CD8-positive, alpha-beta memory T cell (primary cell): Measurements from ENCODE around the gene HBA2. TPM values are rescaled to one million over a fixed set of nuclear protein-coding genes. Genes with fewer than 3 reads are reported as not detected.
"Not testable (repeated sequence)": the region's sequence is repeated elsewhere in the genome, so short reads cannot be mapped to it uniquely, and the experiment has no call there.

Experiments used
- CTCF ChIA-PET: fragments of 350-600 bp; sonication (Branson Sonifier 250); formaldehyde crosslinking; loops from one replicate; lab custom pipeline; 2021; ENCODE audit warnings: antibody characterized with exemption; lab: Charles Lee
- POLR2A ChIA-PET: fragments of 350-600 bp; sonication (Branson Sonifier 250); formaldehyde crosslinking; loops from one replicate; lab custom pipeline; 2021; ENCODE audit warnings: antibody characterized with exemption; lab: Charles Lee
- DNase-seq, 5 donors: peaks; one replicate each; pipeline versions ENCODE4 v3.0.0 to v3.0.0-alpha.2; 2020 to 2022; ENCODE audit warnings: mixed read lengths in 1 of 5
- H3K27ac ChIP-seq: one replicate; pipeline ENCODE4 v1.7.0; 2013; ENCODE audit warnings: low read depth, mild to moderate bottlenecking, low read length, moderate library complexity
- H3K27me3 ChIP-seq: 2 replicates; pipeline ENCODE4 v1.7.0; 2013; ENCODE audit warnings: low read length, mild to moderate bottlenecking; ENCODE audit not compliant: insufficient read depth, poor library complexity, severe bottlenecking
- H3K36me3 ChIP-seq: 2 replicates; pipeline ENCODE4 v1.7.0; 2013; ENCODE audit warnings: mild to moderate bottlenecking, low read length, moderate library complexity; ENCODE audit not compliant: insufficient read depth
- H3K4me1 ChIP-seq: 2 replicates; pipeline ENCODE4 v1.7.0; 2013; ENCODE audit warnings: mild to moderate bottlenecking, low read length, moderate library complexity; ENCODE audit not compliant: insufficient read depth
- H3K4me3 ChIP-seq: 2 replicates; pipeline ENCODE4 v1.7.0; 2013; ENCODE audit warnings: mild to moderate bottlenecking, low read length
- H3K9me3 ChIP-seq: 2 replicates; pipeline ENCODE4 v1.7.0; 2013; ENCODE audit warnings: mild to moderate bottlenecking, low read length
- H3K27ac Mint-ChIP-seq, 8 donors: one replicate each; pipeline ENCODE4 v1.8.0; 2020 to 2021; ENCODE audit warnings: mixed read lengths in 8 of 8, mild to moderate bottlenecking in 6 of 8, inconsistent platforms in 3 of 8, moderate library complexity in 3 of 8
- H3K27me3 Mint-ChIP-seq, 2 donors: one replicate each; pipeline ENCODE4 v1.8.0; 2020 to 2021; ENCODE audit warnings: mixed read lengths in 2 of 2, mild to moderate bottlenecking in 1 of 2, moderate library complexity in 1 of 2
- H3K36me3 Mint-ChIP-seq, 3 donors: one replicate each; pipeline ENCODE4 v1.8.0; 2020 to 2021; ENCODE audit warnings: mixed read lengths in 3 of 3, inconsistent platforms in 1 of 3, mild to moderate bottlenecking in 1 of 3
- H3K4me1 Mint-ChIP-seq, 3 donors: one replicate each; pipeline ENCODE4 v1.8.0; 2020 to 2021; ENCODE audit warnings: mixed read lengths in 3 of 3, inconsistent platforms in 1 of 3, mild to moderate bottlenecking in 1 of 3
- H3K4me3 Mint-ChIP-seq, 7 donors: one replicate each; pipeline ENCODE4 v1.8.0; 2020 to 2021; ENCODE audit warnings: mixed read lengths in 7 of 7, mild to moderate bottlenecking in 6 of 7, moderate library complexity in 4 of 7, inconsistent platforms in 2 of 7
- H3K9me3 Mint-ChIP-seq, 5 donors: one replicate each; pipeline ENCODE4 v1.8.0; 2020 to 2022; ENCODE audit warnings: mixed read lengths in 5 of 5, mild to moderate bottlenecking in 3 of 5, moderate library complexity in 2 of 5, inconsistent platforms in 1 of 5
- polyA plus RNA-seq: library from polyadenylated mRNA; unstranded; fragments of 300-500 nt; fragmentation: Illumina TruSeq; gene quantifications from one replicate; pipeline ENCODE4 v1.2.3, GENCODE V29; 2021
- total RNA-seq, 2 experiments: library from RNA; stranded (reverse); gene quantifications; one replicate each; pipeline ENCODE4 v1.2.3, GENCODE V29; 2021

Gene HBA2
- total and polyA plus RNA-seq, 3 experiments from 2014 or later, result 5.8 TPM; not detected in 2

- peaks cover 14 to 27% of the 10 kb centered on the region in 2 donors for H3K27me3 Mint-ChIP-seq
- no peak for DNase-seq
- Histone ChIP-seq H3K36me3 (no peaks in the 10 kb centered on the region), H3K4me3 (no peak overlapping the region), H3K27me3 (no peaks in the 10 kb centered on the region), H3K9me3 (no peaks in the 10 kb centered on the region), H3K27ac (no peak overlapping the region), H3K4me1 (no peaks in the 10 kb centered on the region)
- no peak overlapping the region for H3K4me3 Mint-ChIP-seq
- ChIA-PET POLR2A (no interaction called here), CTCF (no interaction called here)
- H3K9me3 Mint-ChIP-seq, result no peaks in the 10 kb centered on the region
- no peaks in the 10 kb centered on the region for H3K36me3 Mint-ChIP-seq
- peak overlapping the region in 1 of 8 donors; percentile 68 for H3K27ac Mint-ChIP-seq
- peaks cover 0 to under 1% (median 0%) of the 10 kb centered on the region in 3 donors for H3K4me1 Mint-ChIP-seq
Observed at GRCh38 chr16:149024-149660, 23.5 kb upstream of the HBA2 start.

GRCh38 chr16:152141-153128 lies 20.2 kb upstream of the HBA2 start, which contains the start of gene HBZ:
HBZ (plus strand) TSS chr16:152644; CDS start chr16:152910, 266 bp downstream.
- POLR2A ChIA-PET, result no interaction called here
- no peak for DNase-seq
- Mint-ChIP-seq H3K27me3 (peaks cover 26% of the 10 kb centered on the region in 2 donors), H3K36me3 (peaks cover 0 to 4% (median 0%) of the 10 kb centered on the region in 3 donors), H3K27ac (peak within 1 kb of the TSS in 1 of 8 donors; percentile 43), H3K4me1 (peaks cover 5 to 10% (median 7%) of the 10 kb centered on the region in 3 donors), H3K9me3 (no peaks in the 10 kb centered on the region), H3K4me3 (peak within 1 kb of the TSS in 4 of 7 donors; percentile 32 to 76 (median 42))
- peaks cover 9% of the 10 kb centered on the region for H3K4me1 ChIP-seq
- no peaks in the 10 kb centered on the region for H3K36me3 ChIP-seq
- H3K27ac ChIP-seq, result peak within 1 kb of the TSS; percentile 24
- peaks cover 10% of the 10 kb centered on the region for H3K27me3 ChIP-seq
- no peak within 1 kb of the TSS for H3K4me3 ChIP-seq
- H3K9me3 ChIP-seq, result no peaks in the 10 kb centered on the region
- CTCF ChIA-PET, result no interaction called here

- H3K27ac Mint-ChIP-seq, result peak overlapping the region in 1 of 8 donors; percentile 43
- not testable (repeated sequence) for H3K36me3 Mint-ChIP-seq
Observed at GRCh38 chr16:153129-153521, 19.6 kb upstream of the HBA2 start.

GRCh38 chr16:153550-154216 lies 19.0 kb upstream of the HBA2 start:
- H3K4me3 ChIP-seq, H3K36me3 Mint-ChIP-seq, H3K36me3 ChIP-seq, POLR2A ChIA-PET, H3K27ac Mint-ChIP-seq, H3K4me1 ChIP-seq, H3K27me3 ChIP-seq, H3K9me3 ChIP-seq, H3K27ac ChIP-seq, H3K9me3 Mint-ChIP-seq, H3K4me3 Mint-ChIP-seq, CTCF ChIA-PET: not testable (repeated sequence)
- Mint-ChIP-seq H3K27me3 (peaks cover 26 to 34% of the 10 kb centered on the region in 2 donors), H3K4me1 (peaks cover 5 to 10% (median 7%) of the 10 kb centered on the region in 3 donors)
- peak in 1 of 5 donors; percentile 5 for DNase-seq

More at GRCh38 chr16:153129-153521, 19.6 kb upstream of the HBA2 start:
- DNase-seq, H3K4me1 ChIP-seq, POLR2A ChIA-PET, H3K4me3 ChIP-seq, H3K9me3 ChIP-seq, H3K36me3 ChIP-seq, CTCF ChIA-PET, H3K27me3 ChIP-seq, H3K9me3 Mint-ChIP-seq, H3K27ac ChIP-seq: not testable (repeated sequence)
- Mint-ChIP-seq H3K27me3 (peaks cover 26 to 30% of the 10 kb centered on the region in 2 donors), H3K4me1 (peaks cover 5 to 10% (median 7%) of the 10 kb centered on the region in 3 donors), H3K4me3 (peak overlapping the region in 2 of 7 donors; percentile 48 to 76)

- H3K36me3 ChIP-seq, result no peaks in the 10 kb centered on the region
- CTCF ChIA-PET, result no interaction called here
- peaks cover 0 to 4% (median 0%) of the 10 kb centered on the region in 3 donors for H3K36me3 Mint-ChIP-seq
- H3K9me3 ChIP-seq, result no peaks in the 10 kb centered on the region
- H3K27me3 Mint-ChIP-seq, result peaks cover 28 to 39% of the 10 kb centered on the region in 2 donors
- H3K27me3 ChIP-seq, result peaks cover 10% of the 10 kb centered on the region
- H3K4me3 Mint-ChIP-seq, result peak overlapping the region; percentile 71 to 84 (median 81)
- H3K4me1 Mint-ChIP-seq, result peaks cover 5 to 10% (median 7%) of the 10 kb centered on the region in 3 donors
- H3K4me1 ChIP-seq, result peaks cover 9% of the 10 kb centered on the region
- no peaks in the 10 kb centered on the region for H3K9me3 Mint-ChIP-seq
- peak overlapping the region; percentile 6 for H3K27ac ChIP-seq
- DNase-seq, result peak in 3 of 5 donors; percentile 10 to 50 (median 21)
- peak overlapping the region; percentile 37 for H3K4me3 ChIP-seq
- peak overlapping the region in 1 of 8 donors; percentile 20 for H3K27ac Mint-ChIP-seq
- POLR2A ChIA-PET, result no interaction called here
Observed at GRCh38 chr16:154217-155030, 18.3 kb upstream of the HBA2 start.

GRCh38 chr16:155031-155398 lies 17.7 kb upstream of the HBA2 start:
- Mint-ChIP-seq H3K27ac (peak overlapping the region in 1 of 8 donors; percentile 20), H3K9me3 (no peaks in the 10 kb centered on the region), H3K4me3 (peak overlapping the region; percentile 71 to 84 (median 81)), H3K27me3 (peaks cover 29 to 42% of the 10 kb centered on the region in 2 donors), H3K36me3 (peaks cover 0 to 4% (median 0%) of the 10 kb centered on the region in 3 donors), H3K4me1 (peaks cover 5 to 10% (median 7%) of the 10 kb centered on the region in 3 donors)
- H3K27me3 ChIP-seq, result peaks cover 10% of the 10 kb centered on the region
- peak in 1 of 5 donors; percentile 17 for DNase-seq
- peak overlapping the region; percentile 6 for H3K27ac ChIP-seq
- ChIA-PET POLR2A (no interaction called here), CTCF (interaction anchor here (1.1 kb wide), 1 partner anchor 48 kb away, joined by 3 read pairs; no protein-coding TSS in a partner anchor)
- peak overlapping the region; percentile 37 for H3K4me3 ChIP-seq
- no peaks in the 10 kb centered on the region for H3K36me3 ChIP-seq
- H3K9me3 ChIP-seq, result no peaks in the 10 kb centered on the region
- peaks cover 9% of the 10 kb centered on the region for H3K4me1 ChIP-seq
